PC-3 (cell line): Measurements from ENCODE around the gene SCAPER. TPM values are rescaled to one million over a fixed set of nuclear protein-coding genes. Genes with fewer than 3 reads are reported as not detected.

Source experiments
- ATAC-seq: fragments of 200-7000 bp; cut with Tn5 transposase; 2 replicates; pipeline ENCODE4 v1.9.1; 2020; ENCODE audit warnings: mild to moderate bottlenecking, moderate library complexity
- BruUV-seq: library from RNA; stranded (reverse); fragments of 400-500 nt; replicated peaks from 2 replicates; lab custom pipeline; 2021; lab: Mats Ljungman, UMichigan
- CTCF ChIA-PET: fragments of 300-600 bp; sonication (Branson Sonifier 250); formaldehyde crosslinking; loops from one replicate; lab custom pipeline; 2022; ENCODE audit warnings: antibody characterized with exemption; lab: Charles Lee
- POLR2A ChIA-PET: fragments of 300-600 bp; sonication (Branson Sonifier 250); formaldehyde crosslinking; loops from one replicate; lab custom pipeline; 2022; ENCODE audit warnings: antibody characterized with exemption; ENCODE audit not compliant: unreplicated experiment; lab: Charles Lee
- DNase-seq: peaks from one replicate; pipeline ENCODE4 v3.0.0-alpha.2; 2015
- H2AFZ ChIP-seq: fragments of 300-600 bp; sonication (generic); 2 replicates; pipeline ENCODE4 v1.6.0; 2016; ENCODE audit warnings: antibody characterized with exemption, low read length
- H3F3A ChIP-seq: fragments of 300-600 bp; sonication (generic); one replicate; pipeline ENCODE4 v1.6.0; 2017; ENCODE audit warnings: antibody characterized with exemption, low read length, control low read depth, mild to moderate bottlenecking; ENCODE audit not compliant: unreplicated experiment
- H3K27ac ChIP-seq: fragments of 300-600 bp; sonication (generic); 2 replicates; pipeline ENCODE4 v1.5.1; 2016; ENCODE audit warnings: mild to moderate bottlenecking, low read length
- H3K27me3 ChIP-seq: fragments of 300-600 bp; sonication (generic); 2 replicates; pipeline ENCODE4 v1.6.1; 2016; ENCODE audit warnings: low read length, mixed read lengths
- H3K36me3 ChIP-seq: fragments of 300-600 bp; sonication (generic); 2 replicates; pipeline ENCODE4 v1.6.1; 2016; ENCODE audit warnings: low read depth, mixed run types, low read length, mixed read lengths
- H3K4me1 ChIP-seq: fragments of 300-600 bp; sonication (generic); 2 replicates; pipeline ENCODE4 v1.5.1; 2016; ENCODE audit warnings: low read length; ENCODE audit not compliant: insufficient read depth
- H3K4me2 ChIP-seq: fragments of 300-600 bp; sonication (generic); 2 replicates; pipeline ENCODE4 v1.6.0; 2016; ENCODE audit warnings: low read length
- H3K4me3 ChIP-seq: fragments of 300-600 bp; sonication (generic); 2 replicates; pipeline ENCODE4 v1.5.1; 2016; ENCODE audit warnings: mild to moderate bottlenecking, low read length, mixed read lengths
- H3K79me2 ChIP-seq: fragments of 300-600 bp; sonication (generic); 2 replicates; pipeline ENCODE4 v1.6.1; 2017; ENCODE audit warnings: low read length, mixed read lengths
- H3K9ac ChIP-seq: fragments of 300-600 bp; sonication (generic); 2 replicates; pipeline ENCODE4 v1.6.0; 2016; ENCODE audit warnings: mild to moderate bottlenecking, low read length
- H3K9me2 ChIP-seq: fragments of 300-600 bp; sonication (generic); replicated peaks from 2 replicates; pipeline ENCODE4 v1.6.1; 2016; ENCODE audit warnings: mixed run types, low read length, mixed read lengths
- H3K9me3 ChIP-seq: fragments of 300-600 bp; sonication (generic); 2 replicates; pipeline ENCODE4 v1.6.1; 2016; ENCODE audit warnings: low read length, mixed read lengths
- H4K20me1 ChIP-seq: fragments of 300-600 bp; sonication (generic); 2 replicates; pipeline ENCODE4 v1.6.1; 2016; ENCODE audit warnings: low read length, mixed read lengths
- CTCF ChIP-seq: fragments of 300-600 bp; sonication (generic); conservative IDR thresholded peaks from 2 replicates; pipeline ENCODE4 v1.5.1; 2017; ENCODE audit warnings: antibody characterized with exemption, low read depth, mild to moderate bottlenecking, low read length
- EZH2 ChIP-seq: fragments of 300-600 bp; sonication (generic); IDR thresholded peaks from one replicate; pipeline ENCODE4 v1.6.1; 2017; ENCODE audit warnings: antibody characterized with exemption, mild to moderate bottlenecking, low read length; ENCODE audit not compliant: unreplicated experiment
- EZH2phosphoT487 ChIP-seq: fragments of 300-600 bp; sonication (generic); IDR thresholded peaks from 2 replicates; pipeline ENCODE4 v1.6.1; 2018; ENCODE audit warnings: mild to moderate bottlenecking, antibody characterized with exemption, low read length, borderline replicate concordance
- intact Hi-C: fragments of 100-400 bp; cut with micrococcal nuclease; formaldehyde crosslinking; loops from 2 replicates; pipeline ENCODE4 v1.9.0; 2023
- total RNA-seq: library from RNA; depleted of rRNA; stranded (reverse); fragments of >200 nt; gene quantifications from 2 replicates; pipeline ENCODE4 v1.2.3, GENCODE V29; 2014

SCAPER gene
- total RNA-seq, 1 experiment from 2014 or later, result 6.0 TPM

DNA sequence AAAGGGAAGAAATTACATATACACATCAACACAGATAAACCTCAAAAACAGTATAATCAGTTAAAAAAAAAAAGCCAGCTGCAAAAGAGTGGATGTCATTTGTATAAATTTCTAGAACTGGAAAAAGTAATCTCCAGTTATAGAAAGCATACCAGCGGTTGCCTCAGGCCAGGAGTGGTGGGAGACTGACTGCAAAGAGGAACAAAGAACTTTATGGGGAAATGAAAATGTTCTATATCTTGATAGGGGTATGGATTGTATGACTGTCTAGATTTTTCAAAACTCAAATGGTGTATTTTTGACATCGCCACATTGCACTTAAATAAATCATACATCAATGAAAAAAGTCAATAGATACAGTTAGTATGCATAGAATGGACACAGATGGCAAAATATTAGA lies 241.6 kb downstream of the SCAPER start:
- Histone ChIP-seq H3K36me3 (no peaks in the 10 kb centered on the region), H3K4me3 (no peak overlapping the region), H2AFZ (no peak overlapping the region), H3F3A (no peaks in the 10 kb centered on the region), H3K9me2 (no peaks in the 10 kb centered on the region), H3K4me2 (no peak overlapping the region), H4K20me1 (no peaks in the 10 kb centered on the region), H3K27me3 (no peaks in the 10 kb centered on the region), H3K4me1 (no peaks in the 10 kb centered on the region), H3K9ac (no peak overlapping the region), H3K27ac (no peak overlapping the region), H3K9me3 (no peaks in the 10 kb centered on the region), H3K79me2 (no peaks in the 10 kb centered on the region)
- intact Hi-C loops, result no loop called here
- no peak for ATAC-seq
- ChIA-PET POLR2A (no interaction called here), CTCF (no interaction called here)
- DNase-seq, result no peak
- TF ChIP-seq CTCF (no peak), EZH2 (no peak), EZH2phosphoT487 (no peak)
- no TSS peak for BruUV-seq

DNA sequence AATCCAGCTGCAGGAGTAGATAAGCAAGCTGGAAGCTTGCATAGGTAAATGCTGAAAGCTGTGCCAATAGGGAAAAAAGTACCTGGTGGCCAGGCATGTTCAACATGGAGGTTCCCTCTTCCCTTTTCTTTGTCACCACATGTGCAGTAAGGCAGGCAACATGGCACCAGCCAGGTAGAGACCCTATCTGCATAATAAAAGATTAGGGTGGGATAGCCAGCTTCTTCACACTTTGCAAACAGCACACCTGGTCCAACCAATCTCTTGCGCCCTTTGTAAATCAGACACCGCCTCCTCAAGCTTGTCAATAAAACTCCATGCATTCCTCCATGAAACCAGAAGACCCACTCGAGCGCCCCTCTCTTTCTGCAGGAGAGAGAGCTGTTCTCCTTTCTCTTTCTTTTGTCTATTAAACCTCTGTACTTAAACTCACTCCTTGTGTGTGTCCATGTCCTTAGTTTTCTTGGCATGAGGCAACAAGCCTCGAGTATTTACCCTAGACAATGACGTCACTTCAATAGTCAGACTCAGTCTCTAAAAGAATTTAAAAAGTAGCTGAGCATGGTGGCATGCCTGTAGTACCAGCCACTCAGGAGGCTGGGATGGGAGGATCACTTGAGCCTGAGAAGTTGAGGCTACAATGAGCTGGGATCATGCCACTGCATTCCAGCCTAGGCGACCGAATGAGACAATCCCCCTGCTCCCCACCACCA lies 256.3 kb downstream of the SCAPER start:
- Histone ChIP-seq H3K27ac (no peak overlapping the region), H3K9me2 (no peaks in the 10 kb centered on the region), H3K9ac (no peak overlapping the region), H2AFZ (no peak overlapping the region), H3K36me3 (peaks cover 4% of the 10 kb centered on the region; the same call in 1 of the 2 replicates), H3K4me3 (no peak overlapping the region), H3K79me2 (no peaks in the 10 kb centered on the region), H3F3A (no peaks in the 10 kb centered on the region), H4K20me1 (no peaks in the 10 kb centered on the region), H3K9me3 (no peaks in the 10 kb centered on the region), H3K4me1 (no peaks in the 10 kb centered on the region), H3K4me2 (no peak overlapping the region), H3K27me3 (no peaks in the 10 kb centered on the region)
- intact Hi-C loops, result no loop called here
- BruUV-seq, result no TSS peak
- ChIA-PET CTCF (no interaction called here), POLR2A (interaction anchor here (0.6 kb wide), 1 partner anchor 312 kb away, joined by 16 read pairs; the partner anchor contains the start of gene ISL2)
- no peak for TF ChIP-seq EZH2
- no peak for TF ChIP-seq CTCF
- no peak for TF ChIP-seq EZH2phosphoT487
- DNase-seq, result no peak
- ATAC-seq, result no peak

DNA sequence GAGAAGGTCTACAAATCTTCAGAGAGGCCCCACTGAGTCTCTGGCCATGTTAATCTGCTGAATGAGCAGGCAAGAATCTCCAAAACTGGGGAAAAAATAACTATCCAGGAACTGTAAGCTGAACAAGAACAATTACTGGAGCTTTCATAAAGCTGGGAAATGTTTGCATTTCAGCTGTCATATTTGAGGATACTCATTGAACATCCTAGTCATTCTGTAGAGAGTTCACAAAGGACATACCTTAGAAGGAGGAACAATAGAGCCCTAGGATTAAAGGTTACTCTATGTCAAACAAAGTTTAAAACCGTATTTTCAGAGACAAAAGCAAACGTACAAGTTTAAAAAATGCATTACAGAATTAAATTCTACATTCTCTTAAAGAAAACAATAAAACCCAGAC lies 257.5 kb downstream of the SCAPER start:
- Histone ChIP-seq H3K9me3 (no peaks in the 10 kb centered on the region), H3K4me1 (no peaks in the 10 kb centered on the region), H4K20me1 (no peaks in the 10 kb centered on the region), H3K27me3 (no peaks in the 10 kb centered on the region), H3K9me2 (no peaks in the 10 kb centered on the region), H3F3A (no peaks in the 10 kb centered on the region), H3K36me3 (peaks cover 4% of the 10 kb centered on the region; the same call in 1 of the 2 replicates), H3K79me2 (no peaks in the 10 kb centered on the region), H3K9ac (no peak overlapping the region), H3K4me3 (no peak overlapping the region), H3K27ac (no peak overlapping the region), H2AFZ (no peak overlapping the region), H3K4me2 (no peak overlapping the region)
- BruUV-seq, result no TSS peak
- intact Hi-C loops, result no loop called here
- DNase-seq (no peak), ATAC-seq (no peak)
- TF ChIP-seq CTCF (no peak), EZH2phosphoT487 (no peak), EZH2 (no peak)
- POLR2A ChIA-PET, result no interaction called here
- CTCF ChIA-PET, result no interaction called here
